ENCODE measurements around the gene KRT76. TPM values are rescaled to one million over a fixed set of nuclear protein-coding genes. Genes with fewer than 3 reads are reported as not detected.

KRT76 gene
- total RNA-seq, 1 experiment from 2014 or later = not detected

GRCh38 chr12:52808573-52809160, 31.5 kb upstream of the KRT76 start:
- TF ChIP-seq, protein P1, sequence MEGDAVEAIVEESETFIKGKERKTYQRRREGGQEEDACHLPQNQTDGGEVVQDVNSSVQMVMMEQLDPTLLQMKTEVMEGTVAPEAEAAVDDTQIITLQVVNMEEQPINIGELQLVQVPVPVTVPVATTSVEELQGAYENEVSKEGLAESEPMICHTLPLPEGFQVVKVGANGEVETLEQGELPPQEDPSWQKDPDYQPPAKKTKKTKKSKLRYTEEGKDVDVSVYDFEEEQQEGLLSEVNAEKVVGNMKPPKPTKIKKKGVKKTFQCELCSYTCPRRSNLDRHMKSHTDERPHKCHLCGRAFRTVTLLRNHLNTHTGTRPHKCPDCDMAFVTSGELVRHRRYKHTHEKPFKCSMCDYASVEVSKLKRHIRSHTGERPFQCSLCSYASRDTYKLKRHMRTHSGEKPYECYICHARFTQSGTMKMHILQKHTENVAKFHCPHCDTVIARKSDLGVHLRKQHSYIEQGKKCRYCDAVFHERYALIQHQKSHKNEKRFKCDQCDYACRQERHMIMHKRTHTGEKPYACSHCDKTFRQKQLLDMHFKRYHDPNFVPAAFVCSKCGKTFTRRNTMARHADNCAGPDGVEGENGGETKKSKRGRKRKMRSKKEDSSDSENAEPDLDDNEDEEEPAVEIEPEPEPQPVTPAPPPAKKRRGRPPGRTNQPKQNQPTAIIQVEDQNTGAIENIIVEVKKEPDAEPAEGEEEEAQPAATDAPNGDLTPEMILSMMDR (IDR thresholded peaks at IDR 0.05; ENCODE audit: insufficient read depth in 1 of 2, low read depth in 1 of 2, low read length in 1 of 2, severe bottlenecking in 1 of 2, unreplicated experiment in 1 of 2) = no peak
- intact Hi-C loops (cut with micrococcal nuclease; ENCODE audit: unreplicated experiment) = no loop called here
- Mint-ChIP-seq H3K9me3 (ENCODE audit: unreplicated experiment) (no peaks in the 10 kb centered on the region), H3K4me3 (ENCODE audit: unreplicated experiment) (no peak overlapping the region), H3K27ac (ENCODE audit: unreplicated experiment) (no peak overlapping the region), H3K4me1 (ENCODE audit: low read depth, unreplicated experiment) (no peaks in the 10 kb centered on the region), H3K27me3 (ENCODE audit: insufficient read depth, unreplicated experiment) (no peaks in the 10 kb centered on the region), H3K36me3 (ENCODE audit: insufficient read depth, unreplicated experiment) (no peaks in the 10 kb centered on the region)
- ChIA-PET POLR2A (no interaction called here), CTCF (interaction anchor here (1.2 kb wide), 1 partner anchor 57 kb away, joined by 3 read pairs; no protein-coding TSS in a partner anchor)
- Histone ChIP-seq H3K27me3 (replicated peaks; ENCODE audit: control insufficient read depth, insufficient read depth, low read length) (no peaks in the 10 kb centered on the region), H3K9me3 (no peaks in the 10 kb centered on the region), H3K36me3 (ENCODE audit: control insufficient read depth, insufficient read depth, low read length) (no peaks in the 10 kb centered on the region), H3K4me3 (ENCODE audit: low read depth, low read length) (no peak overlapping the region), H3K4me1 (peaks cover 3% of the 10 kb centered on the region; the same call in 1 of the 2 replicates)
- DNase-seq = no peak
- no TSS peak for BruUV-seq (replicated peaks)

- intact Hi-C loops (cut with micrococcal nuclease; ENCODE audit: unreplicated experiment) = no loop called here
- ChIA-PET POLR2A (no interaction called here), CTCF (interaction anchor here (1.2 kb wide), 1 partner anchor 58 kb away, joined by 3 read pairs; no protein-coding TSS in a partner anchor)
- H3K4me3 Mint-ChIP-seq (ENCODE audit: unreplicated experiment) = no peak overlapping the region
- no peak for DNase-seq
- Histone ChIP-seq H3K9me3 (no peaks in the 10 kb centered on the region), H3K27me3 (replicated peaks; ENCODE audit: control insufficient read depth, insufficient read depth, low read length) (no peaks in the 10 kb centered on the region), H3K4me1 (no peaks in the 10 kb centered on the region), H3K36me3 (ENCODE audit: control insufficient read depth, insufficient read depth, low read length) (no peaks in the 10 kb centered on the region), H3K4me3 (ENCODE audit: low read depth, low read length) (no peak overlapping the region)
- H3K9me3 Mint-ChIP-seq (ENCODE audit: unreplicated experiment) = peaks cover 8% of the 10 kb centered on the region
- H3K36me3 Mint-ChIP-seq (ENCODE audit: insufficient read depth, unreplicated experiment) = no peaks in the 10 kb centered on the region
- no peaks in the 10 kb centered on the region for H3K4me1 Mint-ChIP-seq (ENCODE audit: low read depth, unreplicated experiment)
- TF ChIP-seq, protein P1 (IDR thresholded peaks at IDR 0.05; ENCODE audit: insufficient read depth in 1 of 2, low read depth in 1 of 2, low read length in 1 of 2, severe bottlenecking in 1 of 2, unreplicated experiment in 1 of 2) = no peak
- BruUV-seq (replicated peaks) = no TSS peak
- H3K27ac Mint-ChIP-seq (ENCODE audit: unreplicated experiment) = no peak overlapping the region
- no peaks in the 10 kb centered on the region for H3K27me3 Mint-ChIP-seq (ENCODE audit: insufficient read depth, unreplicated experiment)
Measured at GRCh38 chr12:52807544-52808470, 30.7 kb upstream of the KRT76 start.

GRCh38 chr12:52806821-52807543, 29.8 kb upstream of the KRT76 start:
- no peaks in the 10 kb centered on the region for H3K36me3 Mint-ChIP-seq (ENCODE audit: insufficient read depth, unreplicated experiment)
- H3K4me1 Mint-ChIP-seq (ENCODE audit: low read depth, unreplicated experiment) = no peaks in the 10 kb centered on the region
- H3K4me3 ChIP-seq (ENCODE audit: low read depth, low read length) = no peak overlapping the region
- H3K4me3 Mint-ChIP-seq (ENCODE audit: unreplicated experiment) = no peak overlapping the region
- H3K27me3 ChIP-seq (replicated peaks; ENCODE audit: control insufficient read depth, insufficient read depth, low read length) = no peaks in the 10 kb centered on the region
- H3K9me3 ChIP-seq = no peaks in the 10 kb centered on the region
- TF ChIP-seq, protein P1 (IDR thresholded peaks at IDR 0.05; ENCODE audit: insufficient read depth in 1 of 2, low read depth in 1 of 2, low read length in 1 of 2, severe bottlenecking in 1 of 2, unreplicated experiment in 1 of 2) = no peak
- peaks cover 10% of the 10 kb centered on the region for H3K9me3 Mint-ChIP-seq (ENCODE audit: unreplicated experiment)
- H3K27me3 Mint-ChIP-seq (ENCODE audit: insufficient read depth, unreplicated experiment) = no peaks in the 10 kb centered on the region
- no peak overlapping the region for H3K27ac Mint-ChIP-seq (ENCODE audit: unreplicated experiment)
- BruUV-seq (replicated peaks) = no TSS peak
- ChIA-PET POLR2A (no interaction called here), CTCF (no interaction called here)
- intact Hi-C loops (cut with micrococcal nuclease; ENCODE audit: unreplicated experiment) = no loop called here
- DNase-seq = no peak
- H3K4me1 ChIP-seq = no peaks in the 10 kb centered on the region
- H3K36me3 ChIP-seq (ENCODE audit: control insufficient read depth, insufficient read depth, low read length) = no peaks in the 10 kb centered on the region

Data from Caco-2 (cell line).